ENCODE results near the gene KIF26B. TPM values are rescaled to one million over a fixed set of nuclear protein-coding genes. Genes with fewer than 3 reads are reported as not detected.

KIF26B gene
- total and polyA plus RNA-seq, 10 of the 15 experiments (the other 5 are each of a cell fraction or from before 2014, with no cell fraction given), result 0.35 to 11.6 (median 2.2) TPM

GRCh38 chr1:245205864-245206263 lies 51.1 kb downstream of the KIF26B start:
- Histone ChIP-seq H2AFZ (ENCODE audit: control insufficient read depth, low read depth, low read length) (no peak overlapping the region), H3K9me3 (replicated peaks; ENCODE audit: control insufficient read depth, insufficient read depth, low read length) (peaks cover 3% of the 10 kb centered on the region; the same call in 1 of the 3 replicates), H3K36me3 (ENCODE audit: control insufficient read depth in 2 of 2, insufficient read depth in 2 of 2, low read length in 1 of 2) (no peaks in the 10 kb centered on the region), H3K9ac (ENCODE audit: control insufficient read depth, insufficient read depth, low read length) (no peak overlapping the region), H3K4me2 (ENCODE audit: control insufficient read depth, insufficient read depth) (no peak overlapping the region), H3K4me1 (ENCODE audit: control insufficient read depth, insufficient read depth, low read length) (no peaks in the 10 kb centered on the region), H3K4me3 (no peak overlapping the region), H4K20me1 (ENCODE audit: control insufficient read depth, insufficient read depth) (no peaks in the 10 kb centered on the region), H3K27me3 (replicated peaks in 1 of 2; ENCODE audit: control insufficient read depth in 2 of 2, insufficient read depth in 2 of 2, low read length in 1 of 2) (no peaks in the 10 kb centered on the region; a peak in 1 of 4 replicates), H3K27ac (ENCODE audit: control insufficient read depth, insufficient read depth) (no peak overlapping the region), H3K79me2 (ENCODE audit: control insufficient read depth, insufficient read depth, low read length) (no peaks in the 10 kb centered on the region)
- DNase-seq (ENCODE audit: low read depth, low spot score), result no peak
- ChIA-PET RAD21 (ENCODE audit: unreplicated experiment) (no interaction called here), POLR2A (no interaction called here), SMC1A (ENCODE audit: uncharacterized antibody, unreplicated experiment) (no interaction called here), CTCF (no interaction called here)
- FAIRE-seq, result no peak
- BruUV-seq (replicated peaks), result no TSS peak
- in situ Hi-C loops (cut with MboI), result no loop called here
- no peak for TF ChIP-seq NR2C1 (IDR thresholded peaks at IDR 0.05)
- TF ChIP-seq ZSCAN29 (IDR thresholded peaks at IDR 0.05), result no peak
- TF ChIP-seq BHLHE40 (IDR thresholded peaks at IDR 0.05; ENCODE audit: borderline replicate concordance in 1 of 2, low read depth in 2 of 2, low read length in 1 of 2), result no peak
- TF ChIP-seq ZBED1 (IDR thresholded peaks at IDR 0.05; ENCODE audit: borderline replicate concordance), result no peak
- no peak for TF ChIP-seq SUPT20H (IDR thresholded peaks at IDR 0.05; ENCODE audit: borderline replicate concordance, control insufficient read depth, low read depth, low read length)
- TF ChIP-seq CEBPB (IDR thresholded peaks at IDR 0.05; ENCODE audit: borderline replicate concordance in 1 of 2, low read depth in 2 of 2, low read length in 2 of 2), result no peak
- no peak for TF ChIP-seq RAD51 (IDR thresholded peaks at IDR 0.05)
- TF ChIP-seq RAD21 (IDR thresholded peaks at IDR 0.05; ENCODE audit: insufficient read depth, low read depth, low read length), result no peak
- TF ChIP-seq SIN3A (IDR thresholded peaks at IDR 0.05; ENCODE audit: low read depth, low read length), result no peak
- TF ChIP-seq TARDBP (IDR thresholded peaks at IDR 0.05; ENCODE audit: borderline replicate concordance), result no peak
- TF ChIP-seq PKNOX1 (IDR thresholded peaks at IDR 0.05), result no peak
- 29% methylated on average over 1 of the region's 1 CpG for WGBS (ENCODE audit: insufficient coverage, insufficient replicate concordance, low lambda C conversion rate, missing lambda C conversion rate)
- ATAC-seq, result no peak
- intact Hi-C loops (cut with micrococcal nuclease; ENCODE audit: unreplicated experiment), result no loop called here
